ENCODE data around the gene LRRC4B. TPM values are rescaled to one million over a fixed set of nuclear protein-coding genes. Genes with fewer than 3 reads are reported as not detected.
"Not testable (repeated sequence)": the region's sequence is repeated elsewhere in the genome, so short reads cannot be mapped to it uniquely, and the experiment has no call there.

Gene LRRC4B
- total RNA-seq, 1 donor: not detected

GRCh38 chr19:50485284-50485955 lies 82.8 kb downstream of the LRRC4B start:
- Histone ChIP-seq H3K4me1 (ENCODE audit: insufficient read depth, low read length) (peaks cover 22% of the 10 kb centered on the region), H3K4me3 (ENCODE audit: low read length) (no peak overlapping the region), H3K27me3 (ENCODE audit: insufficient read depth, low read length) (no peaks in the 10 kb centered on the region), H3K9me3 (ENCODE audit: low read depth, low read length) (no peaks in the 10 kb centered on the region)

DNA sequence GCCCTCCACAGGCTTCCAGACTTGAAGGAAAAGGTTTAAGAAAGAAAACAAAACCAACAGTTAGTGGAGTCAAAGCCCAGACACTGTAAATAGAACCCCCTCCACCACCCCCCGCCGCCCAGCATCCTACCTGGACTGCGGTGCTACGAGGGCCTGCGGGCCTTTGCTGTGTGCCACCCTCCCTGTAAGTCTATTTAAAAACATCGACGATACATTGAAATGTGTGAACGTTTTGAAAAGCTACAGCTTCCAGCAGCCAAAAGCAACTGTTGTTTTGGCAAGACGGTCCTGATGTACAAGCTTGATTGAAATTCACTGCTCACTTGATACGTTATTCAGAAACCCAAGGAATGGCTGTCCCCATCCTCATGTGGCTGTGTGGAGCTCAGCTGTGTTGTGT lies 85.3 kb downstream of the LRRC4B start:
- H3K4me1 ChIP-seq (ENCODE audit: insufficient read depth, low read length): peaks cover 10% of the 10 kb centered on the region
- no peak overlapping the region for H3K4me3 ChIP-seq (ENCODE audit: low read length)
- no peaks in the 10 kb centered on the region for H3K9me3 ChIP-seq (ENCODE audit: low read depth, low read length)
- H3K27me3 ChIP-seq (ENCODE audit: insufficient read depth, low read length): no peaks in the 10 kb centered on the region

DNA sequence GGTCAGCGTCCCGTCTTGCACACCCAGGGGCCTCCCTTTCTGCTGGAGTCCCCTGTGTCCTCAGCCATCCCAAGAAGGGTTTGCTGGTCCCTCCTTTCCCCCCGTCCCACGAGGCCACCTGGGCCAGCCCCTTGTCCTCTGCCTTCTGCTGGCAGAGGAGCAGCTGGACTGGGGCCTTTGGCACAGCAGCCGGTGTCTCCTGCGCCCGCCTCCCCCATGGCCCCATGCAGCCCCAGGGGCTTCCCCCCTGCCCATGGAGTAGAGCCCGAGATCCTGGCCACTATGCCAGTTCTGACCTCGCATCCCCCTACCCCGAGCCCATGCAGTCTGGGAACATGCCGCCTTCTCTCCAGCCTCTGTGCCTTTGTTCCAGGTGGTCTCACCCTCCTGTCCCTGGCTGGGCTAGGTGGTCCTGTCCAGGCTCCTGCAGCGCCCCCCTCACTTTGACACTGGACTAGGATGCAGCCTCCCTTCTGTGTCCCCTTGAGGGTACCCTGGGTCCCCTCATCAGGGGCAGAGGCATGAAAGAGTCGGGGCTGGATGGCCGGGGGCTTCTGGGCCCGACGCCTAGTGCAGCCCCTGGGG lies 85.9 kb downstream of the LRRC4B start:
- Histone ChIP-seq H3K9me3 (ENCODE audit: low read depth, low read length) (no peaks in the 10 kb centered on the region), H3K27me3 (ENCODE audit: insufficient read depth, low read length) (no peaks in the 10 kb centered on the region), H3K4me3 (ENCODE audit: low read length) (no peak overlapping the region)

DNA sequence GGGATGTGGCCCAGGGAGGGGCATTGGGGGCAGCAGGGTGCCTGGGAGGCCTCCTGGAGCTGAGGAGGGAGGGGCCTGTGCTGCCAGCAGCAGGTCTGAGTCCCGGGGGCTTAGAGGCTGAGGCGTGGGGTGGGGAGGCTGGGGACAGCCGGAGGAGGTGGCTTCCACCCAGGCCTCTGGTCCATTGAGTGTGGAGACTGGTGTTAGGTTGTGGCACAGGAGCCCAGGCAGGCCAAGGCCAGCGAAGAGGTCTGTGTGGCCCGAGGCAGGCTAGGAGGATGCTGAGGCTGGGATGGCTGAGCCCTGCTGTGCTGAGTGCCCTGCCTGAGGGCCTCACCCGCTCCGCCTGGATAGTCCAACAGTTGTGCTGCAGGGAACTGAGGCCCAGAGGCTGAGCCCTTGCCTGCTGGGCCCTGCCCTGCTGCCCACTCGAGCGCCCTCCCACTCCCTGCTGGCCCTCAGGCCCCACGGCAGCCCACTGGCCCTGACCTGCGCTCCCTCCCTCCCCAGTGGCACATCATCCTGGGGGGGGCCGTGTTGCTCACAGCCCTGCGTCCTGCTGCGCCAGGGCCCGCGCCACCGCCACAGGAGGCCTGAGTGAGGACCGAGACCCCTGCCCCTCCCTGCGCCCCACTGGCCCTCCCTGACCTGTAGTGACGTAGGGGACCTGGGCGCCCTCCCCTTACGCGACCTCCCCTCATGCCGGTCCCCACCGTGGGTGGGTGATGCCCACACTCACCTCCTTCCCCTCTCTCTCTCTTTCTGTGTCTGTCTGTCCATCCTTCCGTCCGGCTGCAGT lies 86.7 kb downstream of the LRRC4B start:
- H3K4me3 ChIP-seq (ENCODE audit: low read length): no peak overlapping the region
- no peaks in the 10 kb centered on the region for H3K27me3 ChIP-seq (ENCODE audit: insufficient read depth, low read length)
- peaks cover 14% of the 10 kb centered on the region for H3K4me1 ChIP-seq (ENCODE audit: insufficient read depth, low read length)
- no peaks in the 10 kb centered on the region for H3K9me3 ChIP-seq (ENCODE audit: low read depth, low read length)

More for the DNA sequence above, 85.9 kb downstream of the LRRC4B start:
- peaks cover 11% of the 10 kb centered on the region for H3K4me1 ChIP-seq (ENCODE audit: insufficient read depth, low read length)

DNA sequence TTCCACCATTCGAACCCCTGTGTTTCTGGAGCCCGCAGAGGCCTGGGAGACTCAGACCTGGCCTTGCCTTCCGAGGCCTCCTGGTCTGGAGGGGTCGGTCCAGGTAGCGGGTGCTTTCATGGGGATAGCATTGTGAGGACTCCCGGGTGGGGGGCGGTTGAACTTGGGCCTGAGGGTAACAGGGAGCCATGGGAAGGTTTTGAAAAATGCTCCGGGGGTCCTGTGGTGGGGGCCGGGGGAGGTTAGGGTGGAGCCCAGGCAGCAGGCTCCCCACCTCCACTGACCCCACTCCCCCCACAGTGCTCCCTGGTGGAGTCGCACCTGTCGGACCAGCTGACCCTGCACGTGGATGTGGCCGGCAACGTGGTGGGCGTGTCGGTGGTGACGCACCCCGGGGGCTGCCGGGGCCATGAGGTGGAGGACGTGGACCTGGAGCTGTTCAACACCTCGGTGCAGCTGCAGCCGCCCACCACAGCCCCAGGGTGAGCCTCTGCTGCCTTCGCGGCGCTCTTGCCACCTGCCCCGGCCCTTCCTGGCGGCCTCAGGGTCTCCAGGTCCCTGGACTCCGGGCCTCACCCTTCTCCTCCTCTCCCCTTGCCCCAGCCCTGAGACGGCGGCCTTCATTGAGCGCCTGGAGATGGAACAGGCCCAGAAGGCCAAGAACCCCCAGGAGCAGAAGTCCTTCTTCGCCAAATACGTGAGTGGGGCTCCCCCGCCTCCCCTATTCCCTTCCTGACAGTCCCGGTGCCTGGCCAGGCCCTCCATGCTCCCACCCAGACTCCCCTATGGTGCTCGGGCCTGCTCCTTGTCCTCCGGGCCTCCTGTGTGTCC lies 87.7 kb downstream of the LRRC4B start:
- Histone ChIP-seq H3K27me3 (ENCODE audit: insufficient read depth, low read length) (no peaks in the 10 kb centered on the region), H3K9me3 (ENCODE audit: low read depth, low read length) (no peaks in the 10 kb centered on the region), H3K4me1 (ENCODE audit: insufficient read depth, low read length) (peaks cover 14% of the 10 kb centered on the region), H3K4me3 (ENCODE audit: low read length) (no peak overlapping the region)

DNA sequence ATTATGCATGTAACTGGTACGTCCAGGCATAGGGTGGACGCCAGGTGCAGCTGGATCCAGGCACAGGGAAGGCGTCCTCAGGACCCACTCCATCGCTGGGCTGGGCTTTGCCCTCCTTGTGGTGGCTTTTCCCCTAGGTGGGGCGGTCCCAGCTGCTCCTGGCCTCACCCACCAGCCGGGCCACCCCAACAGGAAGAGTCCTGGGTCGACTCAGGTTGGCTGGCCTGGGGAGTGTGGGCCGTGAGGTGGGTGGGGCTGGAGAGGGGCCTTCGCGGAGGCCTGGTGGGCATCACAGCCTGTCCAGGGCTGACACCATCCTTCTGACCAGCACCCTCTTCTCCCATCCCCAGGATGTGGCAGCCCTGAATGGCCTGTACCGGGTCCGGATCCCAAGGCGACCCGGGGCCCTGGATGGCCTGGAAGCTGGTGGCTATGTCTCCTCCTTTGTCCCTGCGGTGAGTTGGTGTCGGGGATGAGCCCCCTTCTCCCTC lies 88.4 kb downstream of the LRRC4B start:
- Histone ChIP-seq H3K27me3 (ENCODE audit: insufficient read depth, low read length) (no peaks in the 10 kb centered on the region), H3K4me3 (ENCODE audit: low read length) (no peak overlapping the region), H3K4me1 (ENCODE audit: insufficient read depth, low read length) (peaks cover 14% of the 10 kb centered on the region), H3K9me3 (ENCODE audit: low read depth, low read length) (no peaks in the 10 kb centered on the region)

GRCh38 chr19:50478901-50479715 lies 89.1 kb downstream of the LRRC4B start:
- Histone ChIP-seq H3K27me3 (ENCODE audit: insufficient read depth, low read length) (no peaks in the 10 kb centered on the region), H3K4me1 (ENCODE audit: insufficient read depth, low read length) (peaks cover 14% of the 10 kb centered on the region), H3K9me3 (ENCODE audit: low read depth, low read length) (no peaks in the 10 kb centered on the region), H3K4me3 (ENCODE audit: low read length) (no peak overlapping the region)

DNA sequence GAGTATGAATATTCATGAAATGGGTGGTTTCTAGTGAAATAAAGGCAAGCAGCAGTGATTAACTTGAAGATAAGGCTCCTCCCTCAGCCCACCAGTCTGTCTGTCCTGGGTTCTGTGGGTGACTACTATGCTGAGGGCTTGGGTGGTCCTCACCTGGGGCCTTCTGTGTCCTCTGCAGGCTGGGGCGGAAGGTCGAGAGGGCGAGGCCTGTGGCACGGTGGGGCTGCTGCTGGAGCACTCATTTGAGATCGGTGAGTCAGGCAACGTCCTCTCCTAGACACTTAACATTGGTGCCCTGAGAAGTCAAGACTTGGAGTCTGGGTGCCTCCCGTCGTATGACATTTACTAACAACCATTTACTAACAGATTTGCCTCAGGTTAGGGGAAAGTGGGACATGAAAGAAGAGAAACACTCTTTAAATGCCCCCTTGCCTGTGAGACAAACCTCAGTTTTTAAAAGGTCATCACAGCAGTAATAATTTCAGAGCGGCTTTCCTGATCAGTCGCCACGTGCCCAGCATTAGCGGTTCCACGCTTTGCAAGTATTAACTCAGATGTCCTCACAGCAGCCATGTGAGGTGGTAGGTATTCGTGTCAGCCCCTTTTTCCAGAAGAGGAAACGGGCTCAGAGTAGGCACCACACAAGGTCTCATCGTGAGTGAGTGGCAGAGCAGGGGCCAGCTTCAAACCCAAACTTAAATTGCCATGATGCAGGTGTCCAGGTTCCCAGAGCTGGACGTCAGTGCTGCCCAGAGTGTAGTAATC lies 90.3 kb downstream of the LRRC4B start:
- Histone ChIP-seq H3K9me3 (ENCODE audit: low read depth, low read length) (no peaks in the 10 kb centered on the region), H3K27me3 (ENCODE audit: insufficient read depth, low read length) (no peaks in the 10 kb centered on the region), H3K4me1 (ENCODE audit: insufficient read depth, low read length) (peaks cover 14% of the 10 kb centered on the region), H3K4me3 (ENCODE audit: low read length) (no peak overlapping the region)

GRCh38 chr19:50476907-50477238 lies 91.4 kb downstream of the LRRC4B start:
- no peaks in the 10 kb centered on the region for H3K27me3 ChIP-seq (ENCODE audit: insufficient read depth, low read length)
- peak overlapping the region; percentile 91 for H3K4me3 ChIP-seq (ENCODE audit: low read length)
- H3K4me1 ChIP-seq (ENCODE audit: insufficient read depth, low read length): peaks cover 14% of the 10 kb centered on the region
- H3K9me3 ChIP-seq (ENCODE audit: low read depth, low read length): no peaks in the 10 kb centered on the region

- Histone ChIP-seq H3K4me1 (ENCODE audit: insufficient read depth, low read length) (peaks cover 14% of the 10 kb centered on the region), H3K9me3 (ENCODE audit: low read depth, low read length) (no peaks in the 10 kb centered on the region), H3K4me3 (ENCODE audit: low read length) (peak within 1 kb of the TSS; percentile 91), H3K27me3 (ENCODE audit: insufficient read depth, low read length) (no peaks in the 10 kb centered on the region)
Observed at GRCh38 chr19:50476224-50476906, 91.9 kb downstream of the LRRC4B start, which contains the start of the genes EMC10 and GARIN5A. TSS of gene EMC10 (plus strand) at chr19:50476507. CDS start at chr19:50476545, 38 bp downstream. TSS of gene GARIN5A (minus strand) at chr19:50476848. CDS start at chr19:50476388, 460 bp downstream.

GRCh38 chr19:50475736-50476223 lies 92.5 kb downstream of the LRRC4B start:
- no peak overlapping the region for H3K4me3 ChIP-seq (ENCODE audit: low read length)
- peaks cover 14% of the 10 kb centered on the region for H3K4me1 ChIP-seq (ENCODE audit: insufficient read depth, low read length)
- no peaks in the 10 kb centered on the region for H3K27me3 ChIP-seq (ENCODE audit: insufficient read depth, low read length)

GRCh38 chr19:50475101-50475568 lies 93.1 kb downstream of the LRRC4B start:
- Histone ChIP-seq H3K9me3 (ENCODE audit: low read depth, low read length) (no peaks in the 10 kb centered on the region), H3K4me1 (ENCODE audit: insufficient read depth, low read length) (peaks cover 14% of the 10 kb centered on the region)

More at GRCh38 chr19:50475736-50476223, 92.5 kb downstream of the LRRC4B start:
- no peaks in the 10 kb centered on the region for H3K9me3 ChIP-seq (ENCODE audit: low read depth, low read length)

GRCh38 chr19:50473336-50473735 lies 94.9 kb downstream of the LRRC4B start:
- H3K4me1 ChIP-seq (ENCODE audit: insufficient read depth, low read length): peaks cover 14% of the 10 kb centered on the region
- not testable (repeated sequence) for H3K4me3 ChIP-seq (ENCODE audit: low read length); H3K27me3 ChIP-seq (ENCODE audit: insufficient read depth, low read length); H3K9me3 ChIP-seq (ENCODE audit: low read depth, low read length)

More at GRCh38 chr19:50475101-50475568, 93.1 kb downstream of the LRRC4B start:
- no peaks in the 10 kb centered on the region for H3K27me3 ChIP-seq (ENCODE audit: insufficient read depth, low read length)
- H3K4me3 ChIP-seq (ENCODE audit: low read length): no peak overlapping the region
